ENCODE results near the gene GID8. TPM values are rescaled to one million over a fixed set of nuclear protein-coding genes. Genes with fewer than 3 reads are reported as not detected.
A peak's percentile ranks its signal among the peaks of the same experiment; 100 is the strongest.

GID8 gene
- total and polyA plus RNA-seq, 2 of the 4 experiments (the other 2 are of a cell fraction) = 21.5 to 33.9 TPM

DNA sequence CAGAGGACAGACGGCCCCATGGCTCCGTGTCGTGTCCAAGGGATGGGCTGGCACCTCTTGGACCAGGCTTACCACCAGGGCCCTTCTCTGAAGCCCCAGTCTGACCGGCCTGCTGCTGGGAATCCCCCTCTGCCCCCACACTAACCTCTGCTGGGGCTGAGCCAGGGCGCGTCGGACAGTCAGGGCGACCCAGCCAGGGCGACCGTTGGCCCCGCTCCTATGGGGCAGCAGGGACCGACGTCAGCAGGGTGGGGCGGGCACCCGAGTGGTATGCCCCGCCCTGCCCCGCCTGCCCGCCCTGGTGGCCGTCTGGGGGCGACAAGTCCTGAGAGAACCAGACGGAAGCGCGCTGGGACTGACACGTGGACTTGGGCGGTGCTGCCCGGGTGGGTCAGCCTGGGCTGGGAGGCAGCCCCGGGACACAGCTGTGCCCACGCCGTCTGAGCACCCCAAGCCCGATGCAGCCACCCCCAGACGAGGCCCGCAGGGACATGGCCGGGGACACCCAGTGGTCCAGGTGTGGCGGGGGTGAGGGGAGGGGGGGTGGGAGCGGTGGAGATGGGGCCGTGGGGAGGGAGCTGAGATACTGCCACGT is 14.5 kb downstream of the GID8 start, which contains the start of gene SLC17A9:
TSS of gene SLC17A9 (plus strand) at position 337 of the 595 bp plus-strand sequence. CDS start at position 459, 122 bp downstream.
- peaks cover 8% of the 10 kb centered on the region; the same call in 1 of the 2 replicates for H3K9me1 ChIP-seq (ENCODE audit: insufficient read depth, low read length)
- H3K9ac ChIP-seq (ENCODE audit: low read depth, low read length) = peak within 1 kb of the TSS; percentile 60; the same call in 1 of the 2 replicates
- intact Hi-C loops (cut with micrococcal nuclease) = no loop called here
- H3K9me3 ChIP-seq (ENCODE audit: control insufficient read depth, insufficient read depth, low read length) = peaks cover 2% of the 10 kb centered on the region; the same call in 1 of the 2 replicates
- H2AFZ ChIP-seq (replicated peaks; ENCODE audit: low read length, poor library complexity) = peak within 1 kb of the TSS; percentile 90
- peak within 1 kb of the TSS; percentile 7 for H3K14ac ChIP-seq (replicated peaks; ENCODE audit: low read depth, low read length)
- TF ChIP-seq POLR2A (IDR thresholded peaks at IDR 0.05; ENCODE audit: low read depth, low read length) (no peak), FOS (IDR thresholded peaks at IDR 0.05; ENCODE audit: low read depth, low read length) (no peak), RCOR1 (IDR thresholded peaks at IDR 0.05; ENCODE audit: insufficient replicate concordance, low read length) (no peak), SMC3 (IDR thresholded peaks at IDR 0.05; ENCODE audit: low read depth, low read length) (no peak), RFX5 (IDR thresholded peaks at IDR 0.05; ENCODE audit: low read depth, low read length) (no peak), RAD21 (IDR thresholded peaks at IDR 0.05; ENCODE audit: low read length) (no peak)
- TF ChIP-seq, protein P1, sequence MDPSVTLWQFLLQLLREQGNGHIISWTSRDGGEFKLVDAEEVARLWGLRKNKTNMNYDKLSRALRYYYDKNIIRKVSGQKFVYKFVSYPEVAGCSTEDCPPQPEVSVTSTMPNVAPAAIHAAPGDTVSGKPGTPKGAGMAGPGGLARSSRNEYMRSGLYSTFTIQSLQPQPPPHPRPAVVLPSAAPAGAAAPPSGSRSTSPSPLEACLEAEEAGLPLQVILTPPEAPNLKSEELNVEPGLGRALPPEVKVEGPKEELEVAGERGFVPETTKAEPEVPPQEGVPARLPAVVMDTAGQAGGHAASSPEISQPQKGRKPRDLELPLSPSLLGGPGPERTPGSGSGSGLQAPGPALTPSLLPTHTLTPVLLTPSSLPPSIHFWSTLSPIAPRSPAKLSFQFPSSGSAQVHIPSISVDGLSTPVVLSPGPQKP (IDR thresholded peaks at IDR 0.05; ENCODE audit: borderline replicate concordance, low read depth, low read length) = no peak
- H2BK5ac ChIP-seq (ENCODE audit: low read depth, low read length, poor library complexity, severe bottlenecking) = peak within 1 kb of the TSS; percentile 46
- peak within 1 kb of the TSS; percentile 29; the same call in 1 of the 2 replicates for H3K4me3 ChIP-seq (ENCODE audit: insufficient read depth, low read depth, low read length)
- no peaks in the 10 kb centered on the region for H3K27me3 ChIP-seq (ENCODE audit: control insufficient read depth, insufficient read depth, low read length)
- peak within 1 kb of the TSS; percentile 16; the same call in 1 of the 2 replicates for H2BK120ac ChIP-seq (ENCODE audit: low read depth, low read length)
- peak; percentile 36 for ATAC-seq (ENCODE audit: low read depth)
- peak within 1 kb of the TSS; percentile 78 for H3K27ac ChIP-seq (ENCODE audit: insufficient read depth, low read length)
- peaks cover 9% of the 10 kb centered on the region for H4K20me1 ChIP-seq (ENCODE audit: insufficient read depth, low read length)
- no peak within 1 kb of the TSS for H2BK15ac ChIP-seq (ENCODE audit: low read depth, low read length)
- dilution Hi-C loops (cut with HindIII; ENCODE audit: low sequenced_read_pairs, unreplicated experiment) = no loop called here
- no TSS peak for BruUV-seq (replicated peaks)
- H4K5ac ChIP-seq (ENCODE audit: low read depth, low read length) = peak within 1 kb of the TSS; percentile 98
- in situ Hi-C loops (cut with MboI; ENCODE audit: low sequenced_read_pairs) = no loop called here
- H3K4ac ChIP-seq (ENCODE audit: low read depth, low read length) = peak within 1 kb of the TSS; percentile 51
- H3K79me1 ChIP-seq (ENCODE audit: low read depth in 1 of 2, low read length in 2 of 2) = peaks cover 5 to 17% of the 10 kb centered on the region in 2 experiments; a peak in 2 of 4 replicates
- H2BK20ac ChIP-seq (ENCODE audit: low read depth, low read length) = no peak within 1 kb of the TSS
- H3K4me1 ChIP-seq (ENCODE audit: control insufficient read depth, insufficient read depth, low read length) = peaks cover 13% of the 10 kb centered on the region
- peaks cover 26% of the 10 kb centered on the region for H3K36me3 ChIP-seq (ENCODE audit: control insufficient read depth, insufficient read depth, low read length)
- H3K4me2 ChIP-seq (ENCODE audit: low read depth, low read length) = peak within 1 kb of the TSS; percentile 66
- peak within 1 kb of the TSS; percentile 63 for H2AK9ac ChIP-seq (replicated peaks; ENCODE audit: low read depth, low read length, poor library complexity)
- H3K18ac ChIP-seq (ENCODE audit: low read depth, low read length) = peak within 1 kb of the TSS; percentile 66; the same call in 1 of the 2 replicates
- H2AK5ac ChIP-seq (ENCODE audit: low read depth, low read length) = peak within 1 kb of the TSS; percentile 42
- H4K91ac ChIP-seq (ENCODE audit: insufficient read depth, low read depth, low read length) = peak within 1 kb of the TSS; percentile 66
- CTCF ChIA-PET = interaction anchor here (0.8 kb wide), 1 partner anchor 45 kb away, joined by 3 read pairs; no protein-coding TSS in a partner anchor
- 39% methylated on average over 25 of the region's 37 CpGs; no CpG with 5 or more reads in 1 of the 2 experiments for WGBS, 2 experiments (ENCODE audit: extremely low coverage in 2 of 2, insufficient read length in 1 of 2)
- peak within 1 kb of the TSS; percentile 70 to 82; a peak in 3 of 4 replicates for H4K8ac ChIP-seq (ENCODE audit: low read depth in 2 of 2, low read length in 2 of 2)
- POLR2A ChIA-PET (ENCODE audit: unreplicated experiment) = no interaction called here
- H3K56ac ChIP-seq (ENCODE audit: extremely low read depth, insufficient read depth, low read length) = no peak within 1 kb of the TSS
- H3K23ac ChIP-seq (ENCODE audit: low read depth, low read length) = peak within 1 kb of the TSS; percentile 3; the same call in 1 of the 2 replicates
- DNase-seq = peak; percentile 12

Data from IMR-90 (cell line).